Endothelial cell of umbilical vein (primary cell): ENCODE measurements around the gene COX7A2. TPM values are rescaled to one million over a fixed set of nuclear protein-coding genes. Genes with fewer than 3 reads are reported as not detected.

Experiments used
- BruUV-seq: library from RNA; stranded (reverse); fragments of 400-500 nt; replicated peaks from 2 replicates; lab custom pipeline; 2021; lab: Mats Ljungman, UMichigan
- CTCF ChIA-PET: fragments of 300-600, 350-600 bp; sonication (Branson Sonifier 250); formaldehyde crosslinking; loops from one replicate; lab custom pipeline; 2021; ENCODE audit warnings: antibody characterized with exemption, inconsistent platforms; lab: Charles Lee
- POLR2A ChIA-PET: fragments of 300-600, 350-600 bp; sonication (Branson Sonifier 250); formaldehyde crosslinking; loops from one replicate; lab custom pipeline; 2021; ENCODE audit warnings: antibody characterized with exemption, inconsistent platforms; lab: Charles Lee
- DNase-seq: peaks from one replicate; pipeline ENCODE4 v3.0.0-alpha.2; 2011; ENCODE audit warnings: low read depth, low spot score
- FAIRE-seq: peaks from 2 replicates; lab custom pipeline; 2011; peaks lifted over from hg19 to GRCh38; lab: Jason Lieb, UNC
- H2AFZ ChIP-seq: 2 replicates; pipeline ENCODE4 v1.6.0; 2012; ENCODE audit warnings: low read depth, low read length, control low read depth, inconsistent platforms
- H3K27ac ChIP-seq: 2 replicates; pipeline ENCODE4 v1.5.1; 2011; ENCODE audit warnings: low read depth, mild to moderate bottlenecking, control low read depth, low read length, moderate library complexity; ENCODE audit not compliant: insufficient read depth
- H3K27me3 ChIP-seq, 2 experiments: 2 replicates each; pipeline versions ENCODE4 v1.6.0 to v1.6.1; 2011; ENCODE audit warnings: low read length in 2 of 2, mixed read lengths in 1 of 2; ENCODE audit not compliant: control insufficient read depth in 2 of 2, insufficient read depth in 2 of 2
- H3K36me3 ChIP-seq, 2 experiments: 2 replicates in 1 of 2; 3 replicates in 1 of 2; pipeline ENCODE4 v1.5.1; 2011; ENCODE audit warnings: low read length in 2 of 2, mild to moderate bottlenecking in 1 of 2, moderate library complexity in 1 of 2; ENCODE audit not compliant: control insufficient read depth in 2 of 2, insufficient read depth in 2 of 2; ENCODE audit errors: extremely low read depth in 1 of 2
- H3K4me1 ChIP-seq: 3 replicates; pipeline ENCODE4 v1.5.1; 2011; ENCODE audit warnings: mild to moderate bottlenecking, low read length; ENCODE audit not compliant: control insufficient read depth, insufficient read depth; ENCODE audit errors: extremely low read depth
- H3K4me2 ChIP-seq: 2 replicates; pipeline ENCODE4 v1.6.1; 2011; ENCODE audit warnings: low read length, control low read depth, mixed read lengths; ENCODE audit not compliant: insufficient read depth
- H3K4me3 ChIP-seq, 3 experiments: fragments of 200-600 bp in 1 of 3; sonication (generic), shearing (Covaris generic) in 1 of 3; replicated peaks in 1 of 3; 2 replicates each; pipeline ENCODE4 v1.5.1; 2011 to 2016; ENCODE audit warnings: control low read depth in 3 of 3, low read length in 3 of 3, mild to moderate bottlenecking in 2 of 3, inconsistent platforms in 1 of 3, low read depth in 1 of 3, moderate library complexity in 1 of 3; ENCODE audit not compliant: insufficient read depth in 1 of 3
- H3K79me2 ChIP-seq: 2 replicates; pipeline ENCODE4 v1.6.0; 2012; ENCODE audit warnings: low read length, inconsistent platforms; ENCODE audit not compliant: control insufficient read depth, insufficient read depth
- H3K9ac ChIP-seq: replicated peaks from 2 replicates; pipeline ENCODE3; 2011; ENCODE audit warnings: low read length, control low read depth; ENCODE audit not compliant: insufficient read depth; ENCODE audit errors: extremely low read depth
- H3K9me1 ChIP-seq: replicated peaks from 3 replicates; pipeline ENCODE4 v1.6.0; 2011; ENCODE audit warnings: mild to moderate bottlenecking, low read length; ENCODE audit not compliant: control insufficient read depth, insufficient read depth; ENCODE audit errors: extremely low read depth
- H3K9me3 ChIP-seq: replicated peaks from 2 replicates; pipeline ENCODE4 v1.5.1; 2012; ENCODE audit warnings: low read length, inconsistent platforms; ENCODE audit not compliant: control insufficient read depth, insufficient read depth
- H4K20me1 ChIP-seq: replicated peaks from 2 replicates; pipeline ENCODE3; 2011; ENCODE audit warnings: mild to moderate bottlenecking, low read length; ENCODE audit not compliant: control insufficient read depth, insufficient read depth; ENCODE audit errors: extremely low read depth
- CTCF ChIP-seq, 2 donors: IDR thresholded peaks; 1 replicate in 1 of 2; 2 replicates in 1 of 2; pipeline ENCODE4 v1.5.1; 2011; ENCODE audit warnings: low read length in 2 of 2, mild to moderate bottlenecking in 2 of 2, moderate library complexity in 2 of 2, control low read depth in 1 of 2, inconsistent platforms in 1 of 2, low read depth in 1 of 2; ENCODE audit not compliant: insufficient read depth in 1 of 2; ENCODE audit errors: extremely low read depth in 1 of 2
- EZH2 ChIP-seq: IDR thresholded peaks from 2 replicates; pipeline ENCODE4 v1.6.1; 2012; ENCODE audit warnings: borderline replicate concordance, low read depth, mild to moderate bottlenecking, moderate library complexity, low read length, inconsistent platforms; ENCODE audit not compliant: severe bottlenecking
- FOS ChIP-seq: IDR thresholded peaks from 2 replicates; pipeline ENCODE4 v1.6.1; 2011; ENCODE audit warnings: mild to moderate bottlenecking, low read length, moderate library complexity, borderline replicate concordance; ENCODE audit not compliant: insufficient read depth
- GATA2 ChIP-seq: IDR thresholded peaks from 2 replicates; pipeline ENCODE4 v1.7.0; 2011; ENCODE audit warnings: low read depth, mild to moderate bottlenecking, moderate library complexity, mixed read lengths, low read length; ENCODE audit not compliant: insufficient read length, insufficient read depth
- JUN ChIP-seq: IDR thresholded peaks from 2 replicates; pipeline ENCODE4 v1.6.1; 2011; ENCODE audit warnings: borderline replicate concordance, low read depth; ENCODE audit not compliant: insufficient read length, insufficient read depth
- MAX ChIP-seq: IDR thresholded peaks from 2 replicates; pipeline ENCODE4 v1.6.1; 2011; ENCODE audit not compliant: insufficient read depth, insufficient read length
- MYC ChIP-seq: IDR thresholded peaks from one replicate; pipeline ENCODE4 v1.6.1; 2011; ENCODE audit warnings: mild to moderate bottlenecking, low read depth, low read length
- POLR2A ChIP-seq: IDR thresholded peaks from 2 replicates; pipeline ENCODE4 v1.6.1; 2012; ENCODE audit warnings: low read depth, mild to moderate bottlenecking, control low read depth, low read length
- POLR2AphosphoS5 ChIP-seq: IDR thresholded peaks from 2 replicates; pipeline ENCODE4 v1.6.1; 2012; ENCODE audit warnings: low read depth, mild to moderate bottlenecking, control low read depth, low read length, moderate library complexity; ENCODE audit not compliant: insufficient read depth
- dilution Hi-C: fragments of 300-500 bp; cut with MboI; formaldehyde crosslinking; loops from one replicate; pipeline ENCODE4 v1.15.0; 2019; ENCODE audit warnings: low sequenced_read_pairs; ENCODE audit not compliant: extremely low pct_ligation_motif_present
- intact Hi-C: fragments of 100-400 bp; cut with micrococcal nuclease; formaldehyde crosslinking; loops from one replicate; pipeline ENCODE4 v1.10.0; 2022
- polyA plus RNA-seq, 4 experiments: library from polyadenylated mRNA; depleted of rRNA in 3 of 4; stranded (reverse) in 3 of 4; unstranded in 1 of 4; fragments of >200 nt; gene quantifications; 2 replicates each; pipeline versions ENCODE4 v1.2.1 to v1.2.3, GENCODE V29; 2011 to 2012; ENCODE audit warnings: missing spikeins in 1 of 4
- total RNA-seq: library from RNA; stranded (reverse); gene quantifications from 2 replicates; pipeline ENCODE4 v1.2.3, GENCODE V29; 2021

COX7A2 gene
- total and polyA plus RNA-seq, 2 donors (not counting 3 experiments of a cell fraction or from before 2014, with no cell fraction given), result 254 to 426 TPM

- DNase-seq (no peak), FAIRE-seq (no peak)
- Histone ChIP-seq H2AFZ (no peak overlapping the region), H3K27me3 (no peaks in the 10 kb centered on the region), H3K79me2 (no peaks in the 10 kb centered on the region), H3K27ac (no peak overlapping the region), H3K9ac (no peak overlapping the region), H3K4me1 (no peaks in the 10 kb centered on the region), H3K9me1 (no peaks in the 10 kb centered on the region), H3K9me3 (no peaks in the 10 kb centered on the region), H3K4me3 (no peak overlapping the region), H4K20me1 (no peaks in the 10 kb centered on the region), H3K4me2 (no peak overlapping the region), H3K36me3 (peaks cover 8 to 12% of the 10 kb centered on the region in 2 experiments)
- ChIA-PET POLR2A (no interaction called here), CTCF (interaction anchor here (1.7 to 2.3 kb wide), 2 partner anchors 23 to 33 kb away, joined by 4 read pairs; no protein-coding TSS in a partner anchor)
- dilution Hi-C loops, result no loop called here
- BruUV-seq, result no TSS peak
- TF ChIP-seq JUN (no peak), EZH2 (no peak), POLR2A (no peak), FOS (no peak), GATA2 (no peak), MYC (no peak), POLR2AphosphoS5 (no peak), MAX (no peak), CTCF (IDR thresholded peaks at IDR 0.05; ENCODE audit: extremely low read depth in 1 of 2, insufficient read depth in 1 of 2, low read depth in 1 of 2, low read length in 2 of 2) (no peak)
- intact Hi-C loops, result no loop called here
These were observed 9.3 kb downstream of the COX7A2 start for GRCh38 chr6:75234126-75234865.
